Measurements from ENCODE around the gene BTBD9. TPM values are rescaled to one million over a fixed set of nuclear protein-coding genes. Genes with fewer than 3 reads are reported as not detected.

The BTBD9 gene
- total RNA-seq, 4 donors from 2014 or later: 5.5 to 14.1 (median 6.3) TPM

DNA sequence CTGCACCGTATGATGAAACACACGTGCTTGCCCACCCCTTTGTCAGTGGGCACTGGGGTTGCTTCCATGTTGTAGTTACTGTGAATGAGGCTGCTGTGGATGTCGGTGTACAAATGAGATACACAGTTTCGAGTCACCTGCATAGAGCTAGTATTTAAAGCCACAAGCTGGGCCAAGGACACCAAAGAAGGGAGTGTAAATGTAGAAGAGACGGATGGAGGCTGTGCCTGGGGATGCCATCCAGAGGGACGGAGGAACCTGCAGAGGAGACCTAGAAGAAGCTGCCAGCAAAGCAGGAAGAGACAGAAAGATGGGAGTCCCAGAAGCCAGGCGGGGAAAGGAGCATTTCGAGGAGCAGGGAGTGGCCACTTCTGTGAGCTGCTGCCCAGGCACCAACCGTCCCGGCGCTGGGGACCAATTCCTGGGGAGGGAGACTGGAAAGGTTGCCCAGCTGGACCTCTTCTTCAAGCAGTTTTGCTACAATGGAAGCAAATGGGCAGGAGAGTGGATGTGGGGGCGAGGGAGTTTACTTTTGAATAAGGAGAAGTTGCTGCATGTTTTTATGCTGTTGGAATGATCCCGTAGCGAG, 480.9 kb downstream of the BTBD9 start:
- no peak overlapping the region for H3K4me3 ChIP-seq
- intact Hi-C loops (cut with DNase I; ENCODE audit: low total_unique reads) (no loop called here), in situ Hi-C loops (cut with MboI; ENCODE audit: low sequenced_read_pairs in 4 of 4) (no loop called here)
- no peak for TF ChIP-seq CTCF (IDR thresholded peaks at IDR 0.05 in 4 of 5, conservative IDR thresholded peaks at IDR 0.05 in 1 of 5)
- no peak for TF ChIP-seq POLR2A (IDR thresholded peaks at IDR 0.05)
- H3K4me1 ChIP-seq: no peaks in the 10 kb centered on the region
- no peaks in the 10 kb centered on the region for H3K9me3 ChIP-seq
- H3K36me3 ChIP-seq: no peaks in the 10 kb centered on the region
- no peaks in the 10 kb centered on the region for H3K27me3 ChIP-seq
- H3K27ac ChIP-seq: no peak overlapping the region
- ATAC-seq (no peak), DNase-seq (no peak)

- Histone ChIP-seq H3K36me3 (no peaks in the 10 kb centered on the region), H3K27ac (no peak overlapping the region), H3K4me1 (no peaks in the 10 kb centered on the region), H3K4me3 (no peak overlapping the region), H3K9me3 (no peaks in the 10 kb centered on the region), H3K27me3 (no peaks in the 10 kb centered on the region)
- DNase-seq (no peak), ATAC-seq (no peak)
- intact Hi-C loops (cut with DNase I; ENCODE audit: low total_unique reads): no loop called here
- in situ Hi-C loops (cut with MboI; ENCODE audit: low sequenced_read_pairs in 4 of 4): no loop called here
- TF ChIP-seq POLR2A (IDR thresholded peaks at IDR 0.05) (no peak), CTCF (IDR thresholded peaks at IDR 0.05 in 4 of 5, conservative IDR thresholded peaks at IDR 0.05 in 1 of 5) (no peak)
These were observed 481.8 kb downstream of the BTBD9 start for GRCh38 chr6:38157905-38158304.

DNA sequence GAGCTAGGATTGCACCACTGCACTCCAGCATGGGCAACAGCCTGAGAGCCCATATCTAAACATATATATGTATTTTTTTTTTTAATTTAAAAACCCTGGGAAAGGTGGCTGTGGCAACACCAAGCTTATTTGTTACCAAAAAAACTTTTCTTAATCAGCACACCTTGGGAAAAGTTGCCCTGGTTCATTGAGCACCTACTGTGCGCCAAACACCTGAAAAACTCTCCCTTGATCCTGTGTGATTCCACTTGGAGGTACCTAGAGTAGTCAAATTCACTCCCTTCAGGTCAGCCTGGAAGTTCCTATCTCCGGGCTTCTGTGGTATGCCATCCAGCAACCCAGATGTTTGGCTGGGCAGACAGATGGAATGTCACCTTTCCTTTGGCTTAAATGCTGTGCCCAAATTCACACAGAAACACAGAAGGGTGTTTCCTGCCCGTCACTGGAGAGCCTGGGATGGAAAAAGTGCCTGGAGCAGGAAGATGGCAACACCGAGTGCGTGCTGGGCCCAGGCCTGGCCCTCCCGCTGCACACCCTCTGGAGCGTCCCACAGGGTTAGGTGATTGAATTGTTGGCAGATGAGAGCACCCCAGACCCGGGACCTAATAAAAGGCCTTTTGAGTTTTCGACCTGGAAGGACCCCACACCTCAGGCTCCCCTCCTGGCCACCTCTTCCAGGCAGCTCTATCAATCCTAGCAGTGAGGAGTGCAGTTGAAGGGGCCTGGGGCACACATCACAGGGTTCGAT, 482.7 kb downstream of the BTBD9 start:
- Histone ChIP-seq H3K27ac (no peak overlapping the region), H3K27me3 (no peaks in the 10 kb centered on the region), H3K4me1 (no peaks in the 10 kb centered on the region), H3K4me3 (no peak overlapping the region), H3K36me3 (no peaks in the 10 kb centered on the region), H3K9me3 (no peaks in the 10 kb centered on the region)
- no peak for TF ChIP-seq POLR2A (IDR thresholded peaks at IDR 0.05)
- in situ Hi-C loops (cut with MboI; ENCODE audit: low sequenced_read_pairs in 4 of 4): no loop called here
- DNase-seq: no peak
- intact Hi-C loops (cut with DNase I; ENCODE audit: low total_unique reads): no loop called here
- ATAC-seq: no peak

GRCh38 chr6:38155621-38156204, 484.0 kb downstream of the BTBD9 start:
- no peak overlapping the region for H3K4me3 ChIP-seq
- in situ Hi-C loops (cut with MboI; ENCODE audit: low sequenced_read_pairs in 4 of 4) (no loop called here), intact Hi-C loops (cut with DNase I; ENCODE audit: low total_unique reads) (no loop called here)
- H3K27ac ChIP-seq: no peak overlapping the region
- no peaks in the 10 kb centered on the region for H3K27me3 ChIP-seq
- no peak for ATAC-seq
- no peak for DNase-seq
- H3K36me3 ChIP-seq: no peaks in the 10 kb centered on the region
- no peak for TF ChIP-seq POLR2A (IDR thresholded peaks at IDR 0.05)
- no peaks in the 10 kb centered on the region for H3K9me3 ChIP-seq
- H3K4me1 ChIP-seq: no peaks in the 10 kb centered on the region

DNA sequence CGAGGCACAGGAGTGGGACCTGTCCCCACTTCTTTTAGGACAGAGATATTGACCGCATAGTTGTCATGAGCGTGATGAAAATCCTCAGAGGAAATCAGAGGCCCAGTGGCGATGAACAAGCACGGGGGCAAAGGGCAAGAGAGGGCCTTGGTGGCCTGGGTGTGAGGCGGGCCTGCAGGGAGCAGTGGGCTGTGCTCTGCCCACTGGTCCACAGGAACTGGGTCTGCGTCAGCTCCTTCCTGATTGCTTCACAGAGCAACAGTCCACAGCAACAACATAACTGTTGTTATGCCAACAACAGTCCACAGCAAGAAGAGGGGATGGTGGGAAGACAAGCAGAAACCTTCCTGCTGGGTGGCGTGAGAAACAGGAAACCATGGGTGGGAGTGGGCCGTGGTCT, 484.6 kb downstream of the BTBD9 start:
- Histone ChIP-seq H3K4me1 (no peaks in the 10 kb centered on the region), H3K9me3 (no peaks in the 10 kb centered on the region), H3K27me3 (no peaks in the 10 kb centered on the region), H3K36me3 (no peaks in the 10 kb centered on the region), H3K27ac (no peak overlapping the region), H3K4me3 (no peak overlapping the region)
- ATAC-seq (no peak), DNase-seq (no peak)
- in situ Hi-C loops (cut with MboI; ENCODE audit: low sequenced_read_pairs in 4 of 4): no loop called here
- intact Hi-C loops (cut with DNase I; ENCODE audit: low total_unique reads): no loop called here
- TF ChIP-seq CTCF (IDR thresholded peaks at IDR 0.05 in 4 of 5, conservative IDR thresholded peaks at IDR 0.05 in 1 of 5) (no peak), POLR2A (IDR thresholded peaks at IDR 0.05) (no peak)
